ENCODE data around the gene GRK4.
A peak's percentile ranks its signal among the peaks of the same experiment; 100 is the strongest.

Gene GRK4

DNA sequence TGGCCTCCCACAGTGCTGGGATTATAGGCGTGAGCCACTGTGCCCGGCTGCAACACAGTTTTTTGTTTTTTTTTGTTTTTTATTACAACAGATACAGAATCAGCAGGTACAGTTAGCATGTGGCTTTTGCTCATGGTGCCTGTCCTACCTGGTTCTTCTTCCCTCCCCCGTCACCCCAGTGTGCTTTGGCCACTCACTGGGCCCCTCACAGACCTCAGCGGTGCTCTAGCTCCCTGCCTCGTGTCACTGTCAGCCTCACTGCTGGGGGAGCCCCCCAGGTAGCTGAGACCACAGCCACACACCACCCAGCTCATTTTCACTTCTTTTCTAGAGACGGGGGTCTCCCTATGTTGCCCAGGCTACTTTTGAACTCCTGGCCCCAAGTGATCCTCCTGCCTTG is 72.3 kb downstream of the GRK4 start:
- TF ChIP-seq CTCF (IDR thresholded peaks at IDR 0.05; ENCODE audit: insufficient read depth, low read depth, low read length, missing control alignments): no peak
- no peak for DNase-seq (ENCODE audit: low read depth)

DNA sequence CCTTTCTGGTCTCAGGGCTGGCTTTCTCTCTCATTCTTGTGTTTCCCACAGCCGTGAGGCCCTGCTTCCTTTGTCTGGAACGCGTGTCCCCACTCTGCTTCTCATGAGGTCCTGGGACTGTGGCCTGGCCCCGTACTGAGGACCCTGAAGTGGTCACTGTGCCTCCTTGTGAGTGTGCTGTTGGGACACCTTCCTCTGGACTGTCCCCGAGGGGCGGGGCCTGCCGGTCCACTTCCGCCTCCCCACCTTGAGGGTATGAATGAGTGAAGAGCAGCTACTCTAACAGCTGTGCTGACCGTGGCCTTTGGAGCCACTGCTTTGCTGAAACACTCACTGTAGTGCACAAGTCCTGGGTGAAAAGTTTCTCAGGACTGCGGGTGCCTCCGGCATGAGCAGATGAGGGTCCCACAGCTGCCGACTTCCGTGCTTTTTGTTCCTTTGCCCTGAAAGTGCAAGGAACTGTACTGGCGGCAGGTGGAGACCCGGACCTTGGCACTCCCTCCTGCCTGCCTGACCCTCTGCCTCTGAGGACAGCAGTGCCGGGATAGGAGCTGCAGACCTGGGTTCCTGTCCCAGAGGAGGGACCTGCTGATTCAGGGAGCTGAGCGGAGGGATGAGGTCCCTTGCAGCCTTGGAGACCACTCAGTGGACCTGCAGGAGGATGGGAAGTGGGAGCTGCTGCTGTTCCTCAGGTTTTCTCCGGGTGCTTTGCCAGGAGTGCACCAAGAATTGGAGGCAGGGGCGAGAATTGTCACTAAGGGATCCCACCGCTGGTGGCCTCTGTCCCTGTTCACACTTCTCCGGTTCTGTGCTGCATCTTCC is 73.0 kb downstream of the GRK4 start:
- no peak for TF ChIP-seq CTCF (IDR thresholded peaks at IDR 0.05; ENCODE audit: insufficient read depth, low read depth, low read length, missing control alignments)
- no peak for DNase-seq (ENCODE audit: low read depth)
- no peak overlapping the region for H3K4me3 ChIP-seq (ENCODE audit: low read length)

More for the DNA sequence above, 72.3 kb downstream of the GRK4 start:
- H3K4me3 ChIP-seq (ENCODE audit: low read length): no peak overlapping the region

- no peak for DNase-seq (ENCODE audit: low read depth)
- H3K4me3 ChIP-seq (ENCODE audit: low read length): no peak overlapping the region
- TF ChIP-seq CTCF (IDR thresholded peaks at IDR 0.05; ENCODE audit: insufficient read depth, low read depth, low read length, missing control alignments): no peak
Observed at GRCh38 chr4:3037957-3038461, 74.6 kb downstream of the GRK4 start.

GRCh38 chr4:3039706-3040366 is 76.5 kb downstream of the GRK4 start:
- DNase-seq (ENCODE audit: low read depth): no peak
- TF ChIP-seq CTCF (IDR thresholded peaks at IDR 0.05; ENCODE audit: insufficient read depth, low read depth, low read length, missing control alignments): no peak
- H3K4me3 ChIP-seq (ENCODE audit: low read length): no peak overlapping the region

- H3K4me3 ChIP-seq (ENCODE audit: low read length): no peak overlapping the region
- DNase-seq (ENCODE audit: low read depth): no peak
- no peak for TF ChIP-seq CTCF (IDR thresholded peaks at IDR 0.05; ENCODE audit: insufficient read depth, low read depth, low read length, missing control alignments)
Observed at GRCh38 chr4:3040452-3041191, 77.3 kb downstream of the GRK4 start.

DNA sequence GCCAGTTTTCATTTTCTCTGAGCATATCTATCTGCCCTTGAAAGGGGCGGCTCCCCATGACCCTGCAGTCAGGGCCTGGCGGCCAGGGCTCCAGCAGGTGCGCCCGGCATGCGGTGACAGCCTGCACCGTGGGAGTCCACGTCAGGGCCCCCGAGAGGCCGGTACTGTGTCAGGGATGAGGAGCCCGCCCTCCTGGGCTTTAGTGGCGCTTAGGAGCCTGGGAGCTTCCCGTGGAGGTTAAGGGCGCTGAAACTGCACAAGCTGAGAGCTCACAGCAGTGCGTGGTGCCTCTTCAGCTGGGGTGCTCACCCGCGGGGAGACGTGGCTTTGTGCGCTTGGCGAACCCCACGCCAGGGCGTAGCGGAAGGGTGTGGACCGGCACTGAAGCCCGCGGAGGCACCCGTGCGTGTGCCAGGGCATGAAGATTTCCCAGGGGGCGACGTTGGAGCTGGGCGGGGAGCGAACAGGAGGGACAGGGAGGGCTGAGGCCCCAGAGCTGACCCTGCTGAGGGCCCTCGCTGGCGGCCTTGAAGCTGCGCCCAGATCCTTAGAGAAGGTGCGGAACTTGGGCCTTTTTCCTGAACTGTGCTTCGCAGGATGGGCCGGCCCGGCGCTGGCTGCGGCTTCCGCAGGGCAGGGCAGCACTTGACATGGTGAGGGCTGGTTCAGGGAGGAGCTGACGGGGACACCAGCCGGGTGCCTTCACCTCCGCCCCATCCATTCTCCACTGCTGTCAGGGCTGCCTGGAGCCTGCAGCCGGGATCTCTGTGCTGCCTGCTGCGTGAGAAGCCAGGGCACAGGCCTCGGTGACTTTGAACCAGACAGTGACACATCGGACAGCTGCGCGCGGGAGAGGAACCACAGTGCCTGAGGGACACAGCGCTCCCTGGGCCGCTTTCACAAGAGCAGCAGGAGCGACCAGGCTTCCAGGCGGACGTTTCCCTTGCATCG is 78.1 kb downstream of the GRK4 start:
- DNase-seq (ENCODE audit: low read depth): peak; percentile 65
- no peak for TF ChIP-seq CTCF (IDR thresholded peaks at IDR 0.05; ENCODE audit: insufficient read depth, low read depth, low read length, missing control alignments)
- peak overlapping the region; percentile 14 for H3K4me3 ChIP-seq (ENCODE audit: low read length)
